ENCODE results near the gene PCDHA13. TPM values are rescaled to one million over a fixed set of nuclear protein-coding genes. Genes with fewer than 3 reads are reported as not detected.
"Not testable (repeated sequence)": the region's sequence is repeated elsewhere in the genome, so short reads cannot be mapped to it uniquely, and the experiment has no call there.

The PCDHA13 gene, protein sequence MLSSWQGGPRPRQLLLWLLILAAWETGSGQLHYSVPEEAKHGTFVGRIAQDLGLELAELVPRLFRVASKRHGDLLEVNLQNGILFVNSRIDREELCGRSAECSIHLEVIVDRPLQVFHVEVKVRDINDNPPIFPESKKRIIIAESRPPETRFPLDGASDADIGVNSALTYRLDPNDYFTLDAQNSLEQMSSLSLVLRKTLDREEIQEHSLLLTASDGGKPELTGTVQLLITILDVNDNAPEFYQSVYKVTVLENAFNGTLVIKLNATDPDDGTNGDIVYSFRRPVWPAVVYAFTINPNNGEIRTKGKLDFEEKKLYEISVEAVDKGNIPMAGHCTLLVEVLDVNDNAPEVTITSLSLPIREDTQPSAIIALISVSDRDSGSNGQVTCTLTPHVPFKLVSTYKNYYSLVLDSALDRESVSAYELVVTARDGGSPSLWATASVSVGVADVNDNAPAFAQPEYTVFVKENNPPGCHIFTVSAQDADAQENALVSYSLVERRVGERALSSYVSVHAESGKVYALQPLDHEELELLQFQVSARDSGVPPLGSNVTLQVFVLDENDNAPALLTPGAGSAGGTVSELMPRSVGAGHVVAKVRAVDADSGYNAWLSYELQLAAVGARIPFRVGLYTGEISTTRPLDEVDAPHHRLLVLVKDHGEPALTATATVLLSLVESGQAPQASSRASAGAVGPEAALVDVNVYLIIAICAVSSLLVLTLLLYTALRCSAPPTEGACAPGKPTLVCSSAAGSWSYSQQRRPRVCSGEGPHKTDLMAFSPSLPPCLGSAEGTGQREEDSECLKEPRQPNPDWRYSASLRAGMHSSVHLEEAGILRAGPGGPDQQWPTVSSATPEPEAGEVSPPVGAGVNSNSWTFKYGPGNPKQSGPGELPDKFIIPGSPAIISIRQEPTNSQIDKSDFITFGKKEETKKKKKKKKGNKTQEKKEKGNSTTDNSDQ
- total RNA-seq = not detected

DNA sequence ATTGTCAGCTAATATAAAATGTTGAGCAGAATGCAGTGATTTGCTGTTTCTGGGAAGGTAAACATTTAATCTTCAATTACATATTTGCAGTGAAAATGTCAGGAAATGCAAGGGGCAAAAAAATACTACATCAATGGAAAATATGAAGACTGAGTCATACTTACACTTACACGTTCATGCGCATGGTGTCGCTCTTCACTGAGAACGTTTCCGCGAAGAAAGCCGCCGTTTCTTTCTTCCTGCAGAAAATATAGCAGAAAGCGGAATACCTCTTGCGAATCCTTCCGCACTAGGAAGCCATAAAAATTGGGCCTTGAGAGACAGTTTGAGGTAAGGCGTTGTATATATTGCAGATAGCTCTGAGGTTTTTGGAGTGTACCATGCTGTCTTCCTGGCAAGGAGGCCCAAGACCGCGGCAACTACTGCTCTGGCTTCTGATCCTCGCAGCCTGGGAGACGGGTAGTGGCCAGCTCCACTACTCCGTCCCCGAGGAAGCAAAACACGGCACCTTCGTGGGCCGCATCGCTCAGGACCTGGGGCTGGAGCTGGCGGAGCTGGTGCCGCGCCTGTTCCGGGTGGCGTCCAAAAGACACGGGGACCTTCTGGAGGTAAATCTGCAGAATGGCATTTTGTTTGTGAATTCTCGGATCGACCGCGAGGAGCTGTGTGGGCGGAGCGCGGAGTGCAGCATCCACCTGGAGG lies at the start of gene PCDHA13:
Gene PCDHA13 (plus strand): TSS at position 236 of the 702 bp plus-strand sequence. CDS start 145 bp downstream, at position 381.
- H3K27ac Mint-ChIP-seq = no peak within 1 kb of the TSS

GRCh38 chr5:140833993-140834392 lies 47.9 kb upstream of the PCDHA13 start, which contains the start of gene PCDHA7:
PCDHA7 (plus strand) TSS chr5:140834269; CDS start chr5:140834384, 115 bp downstream.
- no peak within 1 kb of the TSS for H3K4me3 Mint-ChIP-seq
- ATAC-seq = no peak
- peaks cover 3% of the 10 kb centered on the region for H3K27me3 Mint-ChIP-seq
- H3K9me3 Mint-ChIP-seq (ENCODE audit: low read depth) = peaks cover 11% of the 10 kb centered on the region
- no peaks in the 10 kb centered on the region for H3K4me1 Mint-ChIP-seq
- H3K36me3 Mint-ChIP-seq = peaks cover 1% of the 10 kb centered on the region
- CTCF ChIA-PET = no interaction called here
- no peak within 1 kb of the TSS for H3K27ac Mint-ChIP-seq
- no peak for DNase-seq

More for the DNA sequence above, at the start of gene PCDHA13:
- no peak for ATAC-seq
- H3K9me3 Mint-ChIP-seq (ENCODE audit: low read depth) = peaks cover 8% of the 10 kb centered on the region
- no peak within 1 kb of the TSS for H3K4me3 Mint-ChIP-seq
- CTCF ChIA-PET = no interaction called here
- peaks cover 4% of the 10 kb centered on the region for H3K36me3 Mint-ChIP-seq
- H3K27me3 Mint-ChIP-seq = peaks cover 2% of the 10 kb centered on the region
- no peak for DNase-seq
- no peaks in the 10 kb centered on the region for H3K4me1 Mint-ChIP-seq

- H3K4me3 Mint-ChIP-seq; H3K4me1 Mint-ChIP-seq; H3K27ac Mint-ChIP-seq; DNase-seq; CTCF ChIA-PET; ATAC-seq; H3K36me3 Mint-ChIP-seq; H3K27me3 Mint-ChIP-seq; H3K9me3 Mint-ChIP-seq (ENCODE audit: low read depth): not testable (repeated sequence)
These were observed 47.4 kb upstream of the PCDHA13 start for GRCh38 chr5:140834439-140835008.

- CTCF ChIA-PET = no interaction called here
These were observed 46.1 kb upstream of the PCDHA13 start for GRCh38 chr5:140835622-140836510.

GRCh38 chr5:140840978-140841962 lies 40.7 kb upstream of the PCDHA13 start, which contains the start of gene PCDHA8:
PCDHA8 (plus strand) TSS chr5:140841187; CDS start chr5:140841322, 135 bp downstream.
- Mint-ChIP-seq H3K27me3 (no peaks in the 10 kb centered on the region), H3K4me1 (no peaks in the 10 kb centered on the region), H3K4me3 (no peak within 1 kb of the TSS), H3K36me3 (peaks cover 2% of the 10 kb centered on the region), H3K27ac (no peak within 1 kb of the TSS), H3K9me3 (ENCODE audit: low read depth) (peaks cover 12% of the 10 kb centered on the region)
- CTCF ChIA-PET = interaction anchor here (1.1 to 1.2 kb wide), 2 partner anchors 18 to 336 kb away, joined by 3 to 4 read pairs; partner anchors contain the start of gene PCDHB8
- ATAC-seq = no peak
- DNase-seq = no peak

More at GRCh38 chr5:140835622-140836510, 46.1 kb upstream of the PCDHA13 start:
- H3K4me1 Mint-ChIP-seq = no peaks in the 10 kb centered on the region
- peaks cover 1% of the 10 kb centered on the region for H3K36me3 Mint-ChIP-seq
- no peak overlapping the region for H3K27ac Mint-ChIP-seq
- H3K27me3 Mint-ChIP-seq = peaks cover 3% of the 10 kb centered on the region
- no peak overlapping the region for H3K4me3 Mint-ChIP-seq
- H3K9me3 Mint-ChIP-seq (ENCODE audit: low read depth) = peaks cover 14% of the 10 kb centered on the region
- DNase-seq (no peak), ATAC-seq (no peak)

DNA sequence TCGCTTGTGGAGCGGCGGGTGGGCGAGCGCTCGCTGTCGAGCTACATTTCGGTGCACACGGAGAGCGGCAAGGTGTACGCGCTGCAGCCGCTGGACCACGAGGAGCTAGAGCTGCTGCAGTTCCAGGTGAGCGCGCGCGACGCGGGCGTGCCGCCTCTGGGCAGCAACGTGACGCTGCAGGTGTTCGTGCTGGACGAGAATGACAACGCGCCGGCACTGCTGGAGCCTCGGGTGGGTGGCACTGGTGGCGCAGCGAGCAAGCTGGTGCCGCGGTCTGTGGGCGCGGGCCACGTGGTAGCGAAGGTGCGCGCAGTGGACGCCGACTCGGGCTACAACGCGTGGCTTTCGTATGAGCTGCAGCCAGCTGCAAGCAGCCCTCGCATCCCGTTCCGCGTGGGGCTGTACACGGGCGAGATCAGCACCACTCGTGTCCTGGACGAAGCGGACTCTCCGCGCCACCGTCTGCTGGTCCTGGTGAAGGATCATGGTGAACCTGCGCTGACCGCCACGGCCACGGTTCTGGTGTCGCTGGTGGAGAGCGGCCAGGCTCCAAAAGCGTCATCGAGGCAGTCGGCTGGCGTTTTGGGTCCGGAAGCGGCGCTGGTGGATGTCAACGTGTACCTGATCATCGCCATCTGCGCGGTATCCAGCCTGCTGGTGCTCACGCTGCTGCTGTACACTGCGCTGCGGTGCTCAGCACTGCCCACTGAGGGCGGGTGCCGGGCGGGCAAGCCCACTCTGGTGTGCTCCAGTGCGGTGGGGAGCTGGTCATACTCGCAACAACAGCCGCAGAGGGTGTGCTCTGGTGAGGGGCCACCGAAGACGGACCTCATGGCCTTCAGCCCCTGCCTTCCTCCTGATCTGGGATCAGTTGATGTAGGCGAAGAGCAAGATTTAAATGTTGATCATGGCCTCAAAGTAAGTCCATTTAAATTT lies 38.9 kb upstream of the PCDHA13 start:
- CTCF ChIA-PET = no interaction called here
- no peaks in the 10 kb centered on the region for H3K27me3 Mint-ChIP-seq

DNA sequence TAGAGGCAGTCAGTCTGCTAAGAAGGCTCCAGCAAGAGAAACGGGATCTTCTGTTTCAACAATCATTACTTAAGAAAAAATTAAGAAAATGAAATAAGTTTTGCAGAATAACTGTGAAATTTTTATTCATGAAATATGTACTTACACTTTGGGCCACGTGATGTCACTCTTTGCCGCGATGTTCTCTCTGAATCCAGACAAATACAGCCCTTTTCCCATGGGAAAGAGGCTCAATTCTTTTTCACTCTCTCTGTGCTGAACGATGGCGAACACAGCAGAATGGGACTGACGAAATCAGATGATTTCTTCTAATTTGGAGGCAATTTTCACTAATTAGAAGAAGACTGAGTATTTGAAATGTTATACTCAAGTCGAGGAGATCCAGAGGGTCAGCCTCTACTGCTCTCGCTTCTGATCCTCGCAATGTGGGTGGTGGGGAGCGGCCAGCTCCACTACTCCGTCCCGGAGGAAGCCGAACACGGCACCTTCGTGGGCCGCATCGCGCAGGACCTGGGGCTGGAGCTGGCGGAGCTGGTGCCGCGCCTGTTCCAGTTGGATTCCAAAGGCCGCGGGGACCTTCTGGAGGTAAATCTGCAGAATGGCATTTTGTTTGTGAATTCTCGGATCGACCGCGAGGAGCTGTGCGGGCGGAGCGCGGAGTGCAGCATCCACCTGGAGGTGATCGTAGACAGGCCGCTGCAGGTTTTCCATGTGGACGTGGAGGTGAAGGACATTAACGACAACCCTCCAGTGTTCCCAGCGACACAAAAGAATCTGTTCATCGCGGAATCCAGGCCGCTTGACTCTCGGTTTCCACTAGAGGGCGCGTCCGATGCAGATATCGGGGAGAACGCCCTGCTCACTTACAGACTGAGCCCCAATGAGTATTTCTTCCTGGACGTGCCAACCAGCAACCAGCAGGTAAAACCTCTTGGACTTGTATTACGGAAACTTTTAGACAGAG lies 33.5 kb upstream of the PCDHA13 start, which contains the start of gene PCDHA9:
Gene PCDHA9 (plus strand): TSS at position 244 of the 964 bp plus-strand sequence. CDS start 114 bp downstream, at position 358.
- H3K27me3 Mint-ChIP-seq, H3K27ac Mint-ChIP-seq, H3K4me3 Mint-ChIP-seq, H3K4me1 Mint-ChIP-seq, CTCF ChIA-PET, H3K36me3 Mint-ChIP-seq, ATAC-seq, DNase-seq: not testable (repeated sequence)
- H3K9me3 Mint-ChIP-seq (ENCODE audit: low read depth) = peaks cover 11% of the 10 kb centered on the region

More for the DNA sequence above, 38.9 kb upstream of the PCDHA13 start:
- no peak for DNase-seq
- no peak for ATAC-seq
- Mint-ChIP-seq H3K4me1 (no peaks in the 10 kb centered on the region), H3K27ac (no peak overlapping the region), H3K4me3 (no peak overlapping the region), H3K36me3 (peaks cover 2% of the 10 kb centered on the region), H3K9me3 (ENCODE audit: low read depth) (peaks cover 16% of the 10 kb centered on the region)

DNA sequence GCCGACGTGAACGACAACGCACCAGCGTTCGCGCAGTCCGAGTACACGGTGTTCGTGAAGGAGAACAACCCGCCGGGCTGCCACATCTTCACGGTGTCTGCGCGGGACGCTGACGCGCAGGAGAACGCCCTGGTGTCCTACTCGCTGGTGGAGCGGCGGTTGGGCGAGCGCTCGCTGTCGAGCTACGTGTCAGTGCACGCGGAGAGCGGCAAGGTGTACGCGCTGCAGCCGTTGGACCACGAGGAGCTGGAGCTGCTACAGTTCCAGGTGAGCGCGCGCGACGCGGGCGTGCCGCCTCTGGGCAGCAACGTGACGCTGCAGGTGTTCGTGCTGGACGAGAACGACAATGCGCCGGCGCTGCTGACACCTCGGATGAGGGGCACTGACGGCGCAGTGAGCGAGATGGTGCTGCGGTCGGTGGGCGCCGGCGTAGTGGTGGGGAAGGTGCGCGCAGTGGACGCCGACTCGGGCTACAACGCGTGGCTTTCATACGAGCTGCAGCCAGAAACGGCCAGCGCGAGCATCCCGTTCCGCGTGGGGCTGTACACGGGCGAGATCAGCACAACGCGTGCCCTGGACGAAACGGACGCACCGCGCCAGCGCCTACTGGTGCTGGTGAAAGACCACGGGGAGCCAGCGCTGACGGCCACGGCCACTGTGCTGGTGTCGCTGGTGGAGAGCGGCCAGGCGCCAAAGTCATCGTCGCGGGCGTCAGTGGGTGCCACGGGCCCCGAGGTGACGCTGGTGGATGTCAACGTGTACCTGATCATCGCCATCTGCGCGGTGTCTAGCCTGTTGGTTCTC lies 31.9 kb upstream of the PCDHA13 start:
- H3K4me1 Mint-ChIP-seq; H3K27ac Mint-ChIP-seq; H3K9me3 Mint-ChIP-seq (ENCODE audit: low read depth); CTCF ChIA-PET; H3K27me3 Mint-ChIP-seq; H3K36me3 Mint-ChIP-seq; ATAC-seq; H3K4me3 Mint-ChIP-seq; DNase-seq: not testable (repeated sequence)

Data from activated CD8-positive, alpha-beta memory T cell treated with anti-CD3 and anti-CD28 coated beads, Interleukin-2, amount 10 ng/mL, durations not matched to agents 7 days and 5 days (primary cell).